ENCODE measurements around the gene DPYD. TPM values are rescaled to one million over a fixed set of nuclear protein-coding genes. Genes with fewer than 3 reads are reported as not detected.
A peak's percentile ranks its signal among the peaks of the same experiment; 100 is the strongest.

Gene DPYD
- 11.7 and 12.8 TPM in 2 replicates for total RNA-seq (2014; rRNA removed)
- percentile 62 among the genes with signal in this experiment for Bru-seq, nascent RNA
- percentile 43 among the genes with signal in this experiment for BruChase-seq, experiment 1, labeled RNA remaining after a 6-hour chase
- BruChase-seq, experiment 2, labeled RNA remaining after a 2-hour chase = percentile 51 among the genes with signal in this experiment
- long read RNA-seq, full-length matches to known transcripts = 9 of 19 reads
- long read RNA-seq, partial matches to known transcripts = 4 of 19 reads
- long read RNA-seq, other reads (novel, unspliced or antisense) = 6 of 19 reads

DNA sequence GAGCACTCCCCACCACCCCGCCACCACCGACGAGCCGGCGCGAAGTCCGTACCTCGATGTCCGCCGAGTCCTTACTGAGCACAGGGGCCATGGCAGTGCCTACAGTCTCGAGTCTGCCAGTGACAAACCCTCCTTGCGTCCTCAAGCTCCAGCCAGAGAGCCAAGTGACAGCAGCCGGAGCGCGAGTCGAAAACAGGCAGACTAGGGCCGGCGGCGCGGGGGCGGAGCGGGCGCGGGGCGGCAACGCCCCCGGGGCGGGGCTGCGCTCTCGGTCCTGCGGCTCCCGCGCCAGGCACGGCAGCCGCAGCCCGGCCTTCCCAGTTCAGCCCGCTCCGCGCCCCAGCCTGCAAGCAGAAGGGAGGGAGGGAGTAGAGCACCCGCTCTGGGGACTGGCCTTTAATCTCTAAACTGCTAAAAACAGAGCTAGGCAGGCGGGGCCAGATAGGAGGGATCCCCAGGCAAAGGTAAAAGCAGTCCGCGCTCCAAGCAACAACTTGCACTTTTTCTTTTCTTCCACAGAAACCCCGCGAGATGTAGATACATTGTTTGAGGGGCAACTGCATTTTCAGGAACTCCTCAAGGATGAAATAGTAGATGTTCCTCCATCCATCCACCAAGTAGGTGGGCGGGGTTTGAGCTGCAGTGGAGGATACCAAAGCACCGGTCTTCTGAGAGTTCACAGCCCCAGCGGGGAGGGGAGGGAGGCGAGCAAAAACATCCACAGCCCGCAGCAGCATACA lies at the start of gene DPYD:
TSS of gene DPYD (minus strand) at position 203 of the 740 bp plus-strand sequence. CDS start at position 91, 112 bp downstream.
- TF ChIP-seq EZH2 (IDR thresholded peaks at IDR 0.05; ENCODE audit: low read length, unreplicated experiment) = no peak
- TF ChIP-seq EZH2phosphoT487 (IDR thresholded peaks at IDR 0.05; ENCODE audit: borderline replicate concordance, low read length) = no peak
- TF ChIP-seq, protein P1, sequence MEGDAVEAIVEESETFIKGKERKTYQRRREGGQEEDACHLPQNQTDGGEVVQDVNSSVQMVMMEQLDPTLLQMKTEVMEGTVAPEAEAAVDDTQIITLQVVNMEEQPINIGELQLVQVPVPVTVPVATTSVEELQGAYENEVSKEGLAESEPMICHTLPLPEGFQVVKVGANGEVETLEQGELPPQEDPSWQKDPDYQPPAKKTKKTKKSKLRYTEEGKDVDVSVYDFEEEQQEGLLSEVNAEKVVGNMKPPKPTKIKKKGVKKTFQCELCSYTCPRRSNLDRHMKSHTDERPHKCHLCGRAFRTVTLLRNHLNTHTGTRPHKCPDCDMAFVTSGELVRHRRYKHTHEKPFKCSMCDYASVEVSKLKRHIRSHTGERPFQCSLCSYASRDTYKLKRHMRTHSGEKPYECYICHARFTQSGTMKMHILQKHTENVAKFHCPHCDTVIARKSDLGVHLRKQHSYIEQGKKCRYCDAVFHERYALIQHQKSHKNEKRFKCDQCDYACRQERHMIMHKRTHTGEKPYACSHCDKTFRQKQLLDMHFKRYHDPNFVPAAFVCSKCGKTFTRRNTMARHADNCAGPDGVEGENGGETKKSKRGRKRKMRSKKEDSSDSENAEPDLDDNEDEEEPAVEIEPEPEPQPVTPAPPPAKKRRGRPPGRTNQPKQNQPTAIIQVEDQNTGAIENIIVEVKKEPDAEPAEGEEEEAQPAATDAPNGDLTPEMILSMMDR (conservative IDR thresholded peaks at IDR 0.05; ENCODE audit: low read depth, low read length) = no peak
- H4K20me1 ChIP-seq (ENCODE audit: low read length) = no peaks in the 10 kb centered on the region
- intact Hi-C loops (cut with micrococcal nuclease) = loop anchor here (2.0 to 10.0 kb wide), 5 partner anchors 16 to 404 kb away; no protein-coding TSS in a partner anchor
- no peaks in the 10 kb centered on the region for H3K9me2 ChIP-seq (replicated peaks; ENCODE audit: low read length)
- no peaks in the 10 kb centered on the region for H3K36me3 ChIP-seq (ENCODE audit: low read depth, low read length)
- H3K79me2 ChIP-seq (ENCODE audit: low read length) = peaks cover 41% of the 10 kb centered on the region
- BruUV-seq (replicated peaks) = no TSS peak
- no peaks in the 10 kb centered on the region for H3K9me3 ChIP-seq (ENCODE audit: low read length)
- H3K27me3 ChIP-seq (ENCODE audit: low read length) = no peaks in the 10 kb centered on the region
- peak within 1 kb of the TSS; percentile 99 for H2AFZ ChIP-seq (ENCODE audit: low read length)
- CTCF ChIA-PET = interaction anchor here (0.6 kb wide), 2 partner anchors 130 to 190 kb away, joined by 3 to 5 read pairs; no protein-coding TSS in a partner anchor
- peaks cover 24% of the 10 kb centered on the region for H3K4me1 ChIP-seq (ENCODE audit: insufficient read depth, low read length)
- peak within 1 kb of the TSS; percentile 91 for H3K4me2 ChIP-seq (ENCODE audit: low read length)
- H3F3A ChIP-seq (ENCODE audit: low read length, unreplicated experiment) = no peaks in the 10 kb centered on the region
- H3K9ac ChIP-seq (ENCODE audit: low read length) = peak within 1 kb of the TSS; percentile 70
- POLR2A ChIA-PET (ENCODE audit: unreplicated experiment) = interaction anchor here (0.7 to 1.0 kb wide), 3 partner anchors 71 to 411 kb away, joined by 3 to 6 read pairs (median 3); no protein-coding TSS in a partner anchor
- ATAC-seq (peak; percentile 90), DNase-seq (peak; percentile 88)
- H3K4me3 ChIP-seq (ENCODE audit: low read length) = peak within 1 kb of the TSS; percentile 84
- H3K27ac ChIP-seq (ENCODE audit: low read length) = peak within 1 kb of the TSS; percentile 69

DNA sequence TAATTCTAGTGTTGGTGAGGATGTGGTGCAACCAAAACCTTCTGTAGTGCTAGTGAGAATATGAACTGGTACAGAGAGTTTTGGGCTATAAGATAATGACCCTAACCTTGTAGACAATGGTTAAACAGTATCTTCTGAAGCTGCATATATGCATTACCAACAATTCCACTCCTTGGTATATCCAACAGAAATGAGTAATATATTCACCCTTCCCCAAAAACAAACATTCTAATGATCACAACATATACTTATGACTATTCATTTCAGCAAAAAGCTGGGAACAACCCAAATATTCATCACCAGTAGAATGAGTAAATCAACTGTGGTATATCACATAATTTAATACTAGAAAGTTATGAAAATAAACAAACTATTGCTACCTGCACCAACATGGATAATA lies 39.6 kb upstream of the DPYD start:
- TF ChIP-seq, protein P1 (conservative IDR thresholded peaks at IDR 0.05; ENCODE audit: low read depth, low read length) = no peak
- TF ChIP-seq EZH2phosphoT487 (IDR thresholded peaks at IDR 0.05; ENCODE audit: borderline replicate concordance, low read length) (no peak), EZH2 (IDR thresholded peaks at IDR 0.05; ENCODE audit: low read length, unreplicated experiment) (no peak)

More for the DNA sequence above, 39.6 kb upstream of the DPYD start:
- no peaks in the 10 kb centered on the region for H3K79me2 ChIP-seq (ENCODE audit: low read length)
- no TSS peak for BruUV-seq (replicated peaks)
- intact Hi-C loops (cut with micrococcal nuclease) = no loop called here
- ChIA-PET CTCF (no interaction called here), POLR2A (ENCODE audit: unreplicated experiment) (no interaction called here)
- H3K9me3 ChIP-seq (ENCODE audit: low read length) = no peaks in the 10 kb centered on the region
- H3K9me2 ChIP-seq (replicated peaks; ENCODE audit: low read length) = no peaks in the 10 kb centered on the region
- peak; percentile 27 for DNase-seq
- H3K36me3 ChIP-seq (ENCODE audit: low read depth, low read length) = no peaks in the 10 kb centered on the region
- H3K27ac ChIP-seq (ENCODE audit: low read length) = no peak overlapping the region
- no peaks in the 10 kb centered on the region for H4K20me1 ChIP-seq (ENCODE audit: low read length)
- H2AFZ ChIP-seq (ENCODE audit: low read length) = no peak overlapping the region
- H3K27me3 ChIP-seq (ENCODE audit: low read length) = no peaks in the 10 kb centered on the region
- peak; percentile 79 for ATAC-seq
- peaks cover 4% of the 10 kb centered on the region for H3K4me1 ChIP-seq (ENCODE audit: insufficient read depth, low read length)
- H3F3A ChIP-seq (ENCODE audit: low read length, unreplicated experiment) = no peaks in the 10 kb centered on the region
- H3K9ac ChIP-seq (ENCODE audit: low read length) = no peak overlapping the region
- H3K4me2 ChIP-seq (ENCODE audit: low read length) = no peak overlapping the region
- no peak overlapping the region for H3K4me3 ChIP-seq (ENCODE audit: low read length)

Data from PC-3 (cell line).